ENCODE measurements around the gene ICOSLG.
"Not testable (repeated sequence)": the region's sequence is repeated elsewhere in the genome, so short reads cannot be mapped to it uniquely, and the experiment has no call there.

DNA sequence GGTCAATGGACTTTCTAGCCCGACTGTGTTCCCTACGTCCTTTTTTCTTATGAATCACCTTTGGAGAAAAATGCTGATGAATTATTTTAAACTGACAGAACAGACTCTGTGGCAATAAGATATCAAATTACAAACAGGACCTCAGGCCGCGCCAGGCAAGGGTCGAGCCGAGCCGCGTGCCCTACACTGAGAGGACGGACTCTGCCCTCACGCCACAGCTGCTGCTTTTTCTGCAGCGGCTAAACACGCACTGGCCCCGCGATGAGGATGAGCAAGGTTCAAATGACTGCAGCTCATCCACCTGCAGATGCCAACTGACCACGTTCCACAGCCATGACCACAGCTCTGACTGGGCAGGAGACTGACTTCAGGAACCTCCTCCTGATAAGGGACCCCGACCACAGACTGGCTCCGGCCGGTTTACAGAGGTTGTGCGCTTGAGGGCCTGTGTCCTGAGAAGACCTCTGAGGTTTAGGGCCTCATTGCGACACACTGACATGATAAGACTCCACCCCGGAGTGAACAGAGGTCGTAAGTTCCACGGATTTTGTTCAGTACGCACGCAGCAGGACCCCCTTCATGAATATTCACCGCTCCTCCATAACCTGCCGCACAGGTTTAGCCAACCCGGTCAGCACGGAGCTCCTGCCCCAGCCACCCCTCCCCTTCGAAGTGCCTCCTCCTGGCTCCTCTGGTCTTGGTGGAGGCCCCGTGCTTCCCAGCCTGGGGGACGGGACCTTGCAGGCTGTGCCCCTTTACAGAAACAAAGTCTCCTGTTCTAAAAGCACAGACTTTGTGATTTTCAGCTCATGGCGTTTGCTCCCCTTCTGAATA lies 8.7 kb upstream of the ICOSLG start:
- TF ChIP-seq EZH2 (IDR thresholded peaks at IDR 0.05) = not testable (repeated sequence)
- TF ChIP-seq, protein P1, sequence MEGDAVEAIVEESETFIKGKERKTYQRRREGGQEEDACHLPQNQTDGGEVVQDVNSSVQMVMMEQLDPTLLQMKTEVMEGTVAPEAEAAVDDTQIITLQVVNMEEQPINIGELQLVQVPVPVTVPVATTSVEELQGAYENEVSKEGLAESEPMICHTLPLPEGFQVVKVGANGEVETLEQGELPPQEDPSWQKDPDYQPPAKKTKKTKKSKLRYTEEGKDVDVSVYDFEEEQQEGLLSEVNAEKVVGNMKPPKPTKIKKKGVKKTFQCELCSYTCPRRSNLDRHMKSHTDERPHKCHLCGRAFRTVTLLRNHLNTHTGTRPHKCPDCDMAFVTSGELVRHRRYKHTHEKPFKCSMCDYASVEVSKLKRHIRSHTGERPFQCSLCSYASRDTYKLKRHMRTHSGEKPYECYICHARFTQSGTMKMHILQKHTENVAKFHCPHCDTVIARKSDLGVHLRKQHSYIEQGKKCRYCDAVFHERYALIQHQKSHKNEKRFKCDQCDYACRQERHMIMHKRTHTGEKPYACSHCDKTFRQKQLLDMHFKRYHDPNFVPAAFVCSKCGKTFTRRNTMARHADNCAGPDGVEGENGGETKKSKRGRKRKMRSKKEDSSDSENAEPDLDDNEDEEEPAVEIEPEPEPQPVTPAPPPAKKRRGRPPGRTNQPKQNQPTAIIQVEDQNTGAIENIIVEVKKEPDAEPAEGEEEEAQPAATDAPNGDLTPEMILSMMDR (IDR thresholded peaks at IDR 0.05) = not testable (repeated sequence)
